T-cell (primary cell): ENCODE measurements around the gene ATXN2. TPM values are rescaled to one million over a fixed set of nuclear protein-coding genes. Genes with fewer than 3 reads are reported as not detected.

Source experiments
- ATAC-seq, 4 experiments: fragments of 200-7000 bp in 3 of 4; fragments of 150-1000 bp in 1 of 4; cut with Tn5 transposase; replicated peaks in 1 of 4; 1 replicate in 3 of 4; 2 replicates in 1 of 4; pipeline ENCODE4 v1.10.0; 2021; ENCODE audit warnings: moderate library complexity in 3 of 4, mild to moderate bottlenecking in 2 of 4, moderate number of reproducible peaks in 1 of 4
- CTCF ChIA-PET, 2 donors: fragments of 300-600 bp; sonication (Branson Sonifier 250); formaldehyde crosslinking; loops; one replicate each; lab custom pipeline; 2022; ENCODE audit warnings: antibody characterized with exemption in 2 of 2; lab: Charles Lee
- POLR2A ChIA-PET, 2 donors: fragments of 300-600 bp; sonication (Branson Sonifier 250); formaldehyde crosslinking; loops; one replicate each; lab custom pipeline; 2022; ENCODE audit warnings: antibody characterized with exemption in 2 of 2; lab: Charles Lee
- DNase-seq, 35 experiments: peaks; one replicate each; pipeline versions ENCODE4 v3.0.0 to v3.0.0-alpha.2; 2013 to 2023
- H3K27ac ChIP-seq: one replicate; pipeline ENCODE4 v1.5.1; 2013; ENCODE audit warnings: low read length
- H3K27me3 ChIP-seq, 2 experiments: replicated peaks in 1 of 2; 1 replicate in 1 of 2; 2 replicates in 1 of 2; pipeline versions ENCODE4 v1.6.1 to v1.7.0; 2013; ENCODE audit warnings: low read length in 1 of 2, mixed read lengths in 1 of 2; ENCODE audit not compliant: control insufficient read depth in 2 of 2, insufficient read depth in 2 of 2; ENCODE audit errors: extremely low read depth in 1 of 2
- H3K36me3 ChIP-seq, 2 donors: 1 replicate in 1 of 2; 2 replicates in 1 of 2; pipeline versions ENCODE4 v1.6.1 to v1.7.0; 2013; ENCODE audit warnings: low read length in 1 of 2; ENCODE audit not compliant: control insufficient read depth in 2 of 2, insufficient read depth in 1 of 2; ENCODE audit errors: extremely low read depth in 1 of 2
- H3K4me1 ChIP-seq, 2 experiments: 1 replicate in 1 of 2; 2 replicates in 1 of 2; pipeline versions ENCODE4 v1.6.1 to v1.7.0; 2013; ENCODE audit warnings: low read length in 2 of 2, mixed read lengths in 1 of 2; ENCODE audit not compliant: insufficient read depth in 2 of 2, control insufficient read depth in 1 of 2; ENCODE audit errors: extremely low read depth in 1 of 2
- H3K4me3 ChIP-seq, 2 donors: 1 replicate in 1 of 2; 2 replicates in 1 of 2; pipeline versions ENCODE4 v1.5.1 to v1.7.0; 2013; ENCODE audit warnings: mild to moderate bottlenecking in 2 of 2, low read length in 1 of 2, moderate library complexity in 1 of 2; ENCODE audit not compliant: control insufficient read depth in 1 of 2; ENCODE audit errors: extremely low read depth in 1 of 2
- H3K9me3 ChIP-seq: 2 replicates; pipeline ENCODE4 v1.7.0; 2013
- H3K27ac Mint-ChIP-seq, 2 donors: one replicate each; pipeline ENCODE4 v1.8.0; 2020 to 2021; ENCODE audit warnings: mild to moderate bottlenecking in 2 of 2, mixed read lengths in 2 of 2
- H3K27me3 Mint-ChIP-seq, 2 donors: one replicate each; pipeline ENCODE4 v1.8.0; 2021 to 2022; ENCODE audit warnings: mixed read lengths in 2 of 2
- H3K36me3 Mint-ChIP-seq: one replicate; pipeline ENCODE4 v1.8.0; 2021; ENCODE audit warnings: mixed read lengths
- H3K4me1 Mint-ChIP-seq, 3 donors: one replicate each; pipeline ENCODE4 v1.8.0; 2020 to 2022; ENCODE audit warnings: mixed read lengths in 3 of 3, mild to moderate bottlenecking in 1 of 3
- H3K4me3 Mint-ChIP-seq, 3 donors: one replicate each; pipeline ENCODE4 v1.8.0; 2020 to 2022; ENCODE audit warnings: mild to moderate bottlenecking in 3 of 3, mixed read lengths in 3 of 3, moderate library complexity in 3 of 3
- H3K9me3 Mint-ChIP-seq, 3 donors: one replicate each; pipeline ENCODE4 v1.8.0; 2020 to 2022; ENCODE audit warnings: mixed read lengths in 3 of 3
- WGBS: methylation state at CpG from one replicate; pipeline ENCODE4 v1.1.5; 2013; ENCODE audit warnings: missing lambda C conversion rate; ENCODE audit not compliant: insufficient coverage; 5-methylcytosine and 5-hydroxymethylcytosine counted together
- total RNA-seq, 35 experiments: library from RNA in 6 of 35; stranded (reverse) in 6 of 35; fragments of 120-200 nt in 1 of 35; gene quantifications; one replicate each; pipeline versions ENCODE4 v1.2.1 to v1.2.4 and lab custom pipeline; 2013 to 2026

The ATXN2 gene
- total RNA-seq, 5 donors from 2014 or later (not counting 1 experiment from before 2014, with no cell fraction given) = 48.6 to 54.0 (median 50.3) TPM

- ATAC-seq (peak in 2 of 4 experiments; percentile 32 to 64), DNase-seq (peak in 1 of 35 experiments; percentile 36)
- WGBS = 86% methylated on average over 2 of the region's 8 CpGs
- H3K27ac Mint-ChIP-seq = peak overlapping the region; percentile 16 to 29
- ChIA-PET POLR2A (interaction anchor here in 1 of 2 donors (0.7 kb wide), 1 partner anchor 8 kb away, joined by 3 read pairs; no protein-coding TSS in a partner anchor), CTCF (no interaction called here)
- H3K4me3 Mint-ChIP-seq = no peak overlapping the region
- no peak overlapping the region for H3K4me3 ChIP-seq
- H3K4me1 ChIP-seq = no peaks in the 10 kb centered on the region
- no peaks in the 10 kb centered on the region for H3K27me3 Mint-ChIP-seq
- no peaks in the 10 kb centered on the region for H3K9me3 ChIP-seq
- no peaks in the 10 kb centered on the region for H3K27me3 ChIP-seq
- peaks cover 11 to 12% (median 11%) of the 10 kb centered on the region in 3 donors for H3K4me1 Mint-ChIP-seq
- peak overlapping the region; percentile 14 for H3K27ac ChIP-seq
- H3K9me3 Mint-ChIP-seq = no peaks in the 10 kb centered on the region
- peaks cover 32% of the 10 kb centered on the region for H3K36me3 Mint-ChIP-seq
- H3K36me3 ChIP-seq = peaks cover 0 to 27% of the 10 kb centered on the region in 2 donors
These were observed 52.2 kb downstream of the ATXN2 start for GRCh38 chr12:111546758-111547383.

- peaks cover 11 to 12% (median 11%) of the 10 kb centered on the region in 3 donors for H3K4me1 Mint-ChIP-seq
- no peaks in the 10 kb centered on the region for H3K9me3 Mint-ChIP-seq
- WGBS = 100% methylated on average over 1 of the region's 2 CpGs
- Histone ChIP-seq H3K36me3 (peaks cover 0 to 24% of the 10 kb centered on the region in 2 donors), H3K4me3 (no peak overlapping the region), H3K27ac (peak overlapping the region; percentile 14), H3K4me1 (no peaks in the 10 kb centered on the region), H3K27me3 (no peaks in the 10 kb centered on the region), H3K9me3 (no peaks in the 10 kb centered on the region)
- peak overlapping the region; percentile 16 to 29 for H3K27ac Mint-ChIP-seq
- no peak for DNase-seq
- peaks cover 29% of the 10 kb centered on the region for H3K36me3 Mint-ChIP-seq
- CTCF ChIA-PET = interaction anchor here in 1 of 2 donors (0.6 kb wide), 1 partner anchor 863 kb away, joined by 5 read pairs; no protein-coding TSS in a partner anchor
- no peak for ATAC-seq
- H3K4me3 Mint-ChIP-seq = peak overlapping the region in 1 of 3 donors; percentile 3
- POLR2A ChIA-PET = no interaction called here
- H3K27me3 Mint-ChIP-seq = no peaks in the 10 kb centered on the region
These were observed 52.9 kb downstream of the ATXN2 start for GRCh38 chr12:111546171-111546570.

GRCh38 chr12:111544032-111544431, 55.1 kb downstream of the ATXN2 start:
- Mint-ChIP-seq H3K27me3 (no peaks in the 10 kb centered on the region), H3K4me3 (no peak overlapping the region), H3K4me1 (peaks cover 11 to 12% (median 11%) of the 10 kb centered on the region in 3 donors), H3K9me3 (no peaks in the 10 kb centered on the region), H3K27ac (no peak overlapping the region), H3K36me3 (peaks cover 26% of the 10 kb centered on the region)
- Histone ChIP-seq H3K4me3 (no peak overlapping the region), H3K9me3 (no peaks in the 10 kb centered on the region), H3K27ac (no peak overlapping the region), H3K27me3 (no peaks in the 10 kb centered on the region), H3K4me1 (no peaks in the 10 kb centered on the region), H3K36me3 (peaks cover 0 to 24% of the 10 kb centered on the region in 2 donors)
- WGBS = no CpG with 5 or more reads among the region's 1 CpG
- DNase-seq (no peak), ATAC-seq (no peak)
- ChIA-PET CTCF (no interaction called here), POLR2A (no interaction called here)

- Mint-ChIP-seq H3K36me3 (peaks cover 16% of the 10 kb centered on the region), H3K4me3 (no peak overlapping the region)
- POLR2A ChIA-PET = no interaction called here
These were observed 66.4 kb downstream of the ATXN2 start for GRCh38 chr12:111532751-111533150.

GRCh38 chr12:111529424-111530368, 69.4 kb downstream of the ATXN2 start:
- Histone ChIP-seq H3K4me3 (no peak overlapping the region), H3K27me3 (no peaks in the 10 kb centered on the region), H3K36me3 (peaks cover 0 to 17% of the 10 kb centered on the region in 2 donors), H3K27ac (no peak overlapping the region), H3K9me3 (no peaks in the 10 kb centered on the region), H3K4me1 (no peaks in the 10 kb centered on the region)
- Mint-ChIP-seq H3K27me3 (no peaks in the 10 kb centered on the region), H3K36me3 (peaks cover 18% of the 10 kb centered on the region), H3K4me1 (peaks cover 3 to 6% (median 4%) of the 10 kb centered on the region in 3 donors), H3K4me3 (no peak overlapping the region), H3K27ac (no peak overlapping the region), H3K9me3 (no peaks in the 10 kb centered on the region)
- ChIA-PET CTCF (interaction anchor here (0.6 to 3.1 kb wide), 4 partner anchors 78 to 204 kb away, joined by 3 to 26 read pairs (median 10); no protein-coding TSS in a partner anchor), POLR2A (interaction anchor here in 1 of 2 donors (0.6 kb wide), 1 partner anchor 1815 kb away, joined by 6 read pairs; no protein-coding TSS in a partner anchor)
- WGBS = 0% methylated on average over 3 of the region's 8 CpGs
- ATAC-seq (peak; percentile 67 to 82 (median 72)), DNase-seq (peak in 34 of 35 experiments; percentile 27 to 80 (median 50))

More at GRCh38 chr12:111532751-111533150, 66.4 kb downstream of the ATXN2 start:
- H3K27me3 ChIP-seq = no peaks in the 10 kb centered on the region
- peaks cover 0 to 14% of the 10 kb centered on the region in 2 donors for H3K36me3 ChIP-seq
- no peaks in the 10 kb centered on the region for H3K9me3 Mint-ChIP-seq
- H3K9me3 ChIP-seq = no peaks in the 10 kb centered on the region
- H3K27ac ChIP-seq = no peak overlapping the region
- H3K4me3 ChIP-seq = no peak overlapping the region
- CTCF ChIA-PET = interaction anchor here (0.6 to 1.4 kb wide), 2 partner anchors 10 to 137 kb away, joined by 4 to 6 read pairs; no protein-coding TSS in a partner anchor
- ATAC-seq = no peak
- WGBS = 88% methylated on average over 1 of the region's 2 CpGs
- no peaks in the 10 kb centered on the region for H3K4me1 ChIP-seq
- H3K4me1 Mint-ChIP-seq = peaks cover 3 to 6% (median 4%) of the 10 kb centered on the region in 3 donors
- no peak for DNase-seq
- H3K27ac Mint-ChIP-seq = no peak overlapping the region
- H3K27me3 Mint-ChIP-seq = no peaks in the 10 kb centered on the region
